ENCODE data around the gene SYNPO2L.

GRCh38 chr10:73601486-73601921, 54.3 kb downstream of the SYNPO2L start:
- TF ChIP-seq, protein P1, sequence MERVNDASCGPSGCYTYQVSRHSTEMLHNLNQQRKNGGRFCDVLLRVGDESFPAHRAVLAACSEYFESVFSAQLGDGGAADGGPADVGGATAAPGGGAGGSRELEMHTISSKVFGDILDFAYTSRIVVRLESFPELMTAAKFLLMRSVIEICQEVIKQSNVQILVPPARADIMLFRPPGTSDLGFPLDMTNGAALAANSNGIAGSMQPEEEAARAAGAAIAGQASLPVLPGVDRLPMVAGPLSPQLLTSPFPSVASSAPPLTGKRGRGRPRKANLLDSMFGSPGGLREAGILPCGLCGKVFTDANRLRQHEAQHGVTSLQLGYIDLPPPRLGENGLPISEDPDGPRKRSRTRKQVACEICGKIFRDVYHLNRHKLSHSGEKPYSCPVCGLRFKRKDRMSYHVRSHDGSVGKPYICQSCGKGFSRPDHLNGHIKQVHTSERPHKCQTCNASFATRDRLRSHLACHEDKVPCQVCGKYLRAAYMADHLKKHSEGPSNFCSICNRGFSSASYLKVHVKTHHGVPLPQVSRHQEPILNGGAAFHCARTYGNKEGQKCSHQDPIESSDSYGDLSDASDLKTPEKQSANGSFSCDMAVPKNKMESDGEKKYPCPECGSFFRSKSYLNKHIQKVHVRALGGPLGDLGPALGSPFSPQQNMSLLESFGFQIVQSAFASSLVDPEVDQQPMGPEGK (CRISPR knock-in tag; IDR thresholded peaks at IDR 0.05; ENCODE audit: borderline replicate concordance), result no peak
- TF ChIP-seq, protein P2, sequence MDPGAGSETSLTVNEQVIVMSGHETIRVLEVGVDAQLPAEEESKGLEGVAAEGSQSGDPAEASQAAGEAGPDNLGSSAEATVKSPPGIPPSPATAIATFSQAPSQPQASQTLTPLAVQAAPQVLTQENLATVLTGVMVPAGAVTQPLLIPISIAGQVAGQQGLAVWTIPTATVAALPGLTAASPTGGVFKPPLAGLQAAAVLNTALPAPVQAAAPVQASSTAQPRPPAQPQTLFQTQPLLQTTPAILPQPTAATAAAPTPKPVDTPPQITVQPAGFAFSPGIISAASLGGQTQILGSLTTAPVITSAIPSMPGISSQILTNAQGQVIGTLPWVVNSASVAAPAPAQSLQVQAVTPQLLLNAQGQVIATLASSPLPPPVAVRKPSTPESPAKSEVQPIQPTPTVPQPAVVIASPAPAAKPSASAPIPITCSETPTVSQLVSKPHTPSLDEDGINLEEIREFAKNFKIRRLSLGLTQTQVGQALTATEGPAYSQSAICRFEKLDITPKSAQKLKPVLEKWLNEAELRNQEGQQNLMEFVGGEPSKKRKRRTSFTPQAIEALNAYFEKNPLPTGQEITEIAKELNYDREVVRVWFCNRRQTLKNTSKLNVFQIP (CRISPR knock-in tag; IDR thresholded peaks at IDR 0.05; ENCODE audit: borderline replicate concordance, low read depth), result no peak
- TF ChIP-seq ZNF565 (CRISPR knock-in tag; conservative IDR thresholded peaks at IDR 0.05; ENCODE audit: low read depth) (no peak), PPARA (CRISPR knock-in tag; IDR thresholded peaks at IDR 0.05; ENCODE audit: borderline replicate concordance) (no peak), ZFP30 (CRISPR knock-in tag; IDR thresholded peaks at IDR 0.05) (no peak), ISL1 (CRISPR knock-in tag; IDR thresholded peaks at IDR 0.05) (no peak)

All from SK-N-SH treated with all-trans-retinoic acid at 6 μM for 48 hours (cell line).